Left ventricle myocardium superior (tissue), 1 donor: Measurements from ENCODE around the gene PIK3R6. TPM values are rescaled to one million over a fixed set of nuclear protein-coding genes. Genes with fewer than 3 reads are reported as not detected.

Experiments used
- ATAC-seq: fragments of 200-7000 bp; cut with Tn5 transposase; one replicate; pipeline ENCODE4 v1.9.1; 2020; ENCODE audit warnings: mild to moderate bottlenecking, moderate library complexity
- DNase-seq: peaks from one replicate; pipeline ENCODE4 v3.0.0-alpha.2; 2020
- intact Hi-C: fragments of 100-400 bp; cut with micrococcal nuclease; formaldehyde crosslinking; loops from one replicate; pipeline ENCODE4 v1.11.0; 2022
- long read RNA-seq: library from polyadenylated mRNA; unstranded; transcript quantifications from one replicate; pipeline ENCODE4 v2.0.0, GENCODE V29; 2021
- total RNA-seq: library from RNA; stranded (reverse); fragmentation: NEBNext Ultra II Directional; extraction: Animal tissue kit (Norgen Biotek cat#: 25700); gene quantifications from one replicate; pipeline ENCODE4 v1.2.1, GENCODE V29; 2021
- donor health status: DM: no; HTN: yes; CAD: no; lungs with severe emphysema.

The PIK3R6 gene, protein sequence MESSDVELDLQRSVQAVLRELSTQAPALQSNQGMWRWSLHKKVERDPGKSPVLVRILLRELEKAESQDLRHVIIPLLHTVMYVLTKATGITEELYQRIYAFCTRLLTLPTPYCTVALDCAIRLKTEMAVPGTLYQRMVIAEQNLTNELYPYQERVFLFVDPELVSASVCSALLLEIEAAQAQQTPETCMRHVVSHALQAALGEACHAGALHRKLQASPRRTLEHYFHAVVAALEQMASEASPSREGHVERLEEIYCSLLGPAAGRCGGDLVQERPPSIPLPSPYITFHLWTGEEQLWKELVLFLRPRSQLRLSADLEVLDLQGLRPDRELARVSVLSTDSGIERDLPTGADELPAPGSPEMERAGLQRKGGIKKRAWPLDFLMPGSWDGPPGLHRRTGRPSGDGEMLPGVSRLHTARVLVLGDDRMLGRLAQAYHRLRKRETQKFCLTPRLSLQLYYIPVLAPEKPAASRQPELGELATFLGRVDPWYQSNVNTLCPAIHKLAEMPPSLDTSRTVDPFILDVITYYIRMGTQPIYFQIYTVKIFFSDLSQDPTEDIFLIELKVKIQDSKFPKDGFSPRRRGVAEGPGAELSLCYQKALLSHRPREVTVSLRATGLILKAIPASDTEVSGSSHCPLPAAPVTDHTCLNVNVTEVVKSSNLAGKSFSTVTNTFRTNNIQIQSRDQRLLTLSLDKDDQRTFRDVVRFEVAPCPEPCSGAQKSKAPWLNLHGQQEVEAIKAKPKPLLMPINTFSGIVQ
- total RNA-seq, result 1.4 TPM
- long read RNA-seq, partial matches to known transcripts, result 0 of 2 reads
- long read RNA-seq, other reads (novel, unspliced or antisense), result 0 of 2 reads

DNA sequence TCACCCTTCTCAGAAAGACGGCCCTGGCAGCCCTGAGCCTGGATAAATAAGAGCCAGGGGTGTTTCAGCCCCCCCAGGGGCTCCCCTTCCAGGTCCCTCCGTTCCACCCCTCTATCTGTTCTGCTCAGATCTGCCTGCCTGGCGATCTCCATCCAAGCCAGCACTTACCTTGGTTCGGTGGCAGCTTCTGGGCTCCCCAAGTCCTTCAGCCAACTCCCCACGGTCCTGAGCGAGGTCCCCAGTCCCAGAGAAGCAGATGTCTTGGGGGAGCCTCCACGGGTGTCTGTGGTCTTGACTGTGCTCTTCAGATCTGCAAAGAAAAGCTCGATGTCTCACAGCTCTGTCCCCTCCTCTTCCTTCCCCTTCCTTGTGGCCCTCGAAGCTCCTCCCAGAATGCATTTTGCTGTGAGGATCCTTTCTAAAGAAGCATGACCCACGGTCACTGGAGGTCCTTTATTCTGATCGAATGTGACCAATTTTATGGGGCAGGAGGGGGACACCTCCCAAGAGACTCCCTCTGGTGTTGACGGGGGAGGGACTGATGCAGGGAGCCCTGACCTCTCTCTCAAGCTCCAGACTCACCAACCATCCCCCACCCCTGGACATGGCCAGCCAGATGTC lies at the start of gene PIK3R6:
PIK3R6 (minus strand) TSS at position 314 of the 621 bp plus-strand sequence. CDS start 17,880 bp downstream, outside the sequence.
- intact Hi-C loops, result no loop called here
- DNase-seq (no peak), ATAC-seq (peak; percentile 51)

DNA sequence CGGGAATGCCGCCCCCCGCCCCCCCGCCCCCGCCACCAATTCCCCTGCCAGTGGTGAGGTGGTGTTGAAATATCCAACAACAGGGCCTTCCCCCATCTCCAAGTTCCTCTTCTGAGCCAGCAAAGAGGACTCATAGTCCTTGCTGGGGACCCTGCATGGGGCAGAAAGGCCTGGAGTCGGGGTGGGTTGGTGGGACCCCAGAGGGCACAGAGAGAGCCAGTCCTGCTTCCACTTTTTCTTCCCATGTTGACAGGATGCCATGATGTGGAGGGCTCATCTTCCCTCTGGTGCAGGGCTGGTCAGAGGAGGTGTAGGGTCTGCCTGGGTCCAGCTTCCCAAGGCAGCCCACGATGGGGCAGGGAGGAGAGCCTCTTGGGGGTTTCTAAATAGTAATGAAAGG lies 49.0 kb upstream of the PIK3R6 start:
- intact Hi-C loops, result no loop called here
- DNase-seq (no peak), ATAC-seq (peak; percentile 71)

DNA sequence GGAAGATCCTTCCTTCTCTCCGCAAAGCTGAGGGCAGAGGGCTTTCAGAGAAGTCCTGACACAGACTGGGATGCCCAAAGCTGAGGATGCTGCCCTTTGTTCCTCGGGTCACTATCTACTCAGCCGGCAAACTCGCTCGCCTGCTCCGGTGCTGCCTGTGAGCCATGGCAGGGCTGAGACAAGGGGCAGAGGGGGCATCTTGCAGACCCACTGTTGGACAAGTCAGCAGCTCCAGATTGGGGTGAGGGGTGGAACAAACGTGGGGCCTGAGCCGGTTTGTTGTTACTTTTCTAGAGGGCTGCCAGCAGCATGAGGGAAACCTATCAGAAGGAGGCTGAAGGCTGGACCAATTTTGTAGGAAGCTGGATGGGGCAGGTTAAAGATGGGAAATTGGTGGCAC lies 47.1 kb upstream of the PIK3R6 start:
- intact Hi-C loops, result no loop called here
- DNase-seq (no peak), ATAC-seq (no peak)

DNA sequence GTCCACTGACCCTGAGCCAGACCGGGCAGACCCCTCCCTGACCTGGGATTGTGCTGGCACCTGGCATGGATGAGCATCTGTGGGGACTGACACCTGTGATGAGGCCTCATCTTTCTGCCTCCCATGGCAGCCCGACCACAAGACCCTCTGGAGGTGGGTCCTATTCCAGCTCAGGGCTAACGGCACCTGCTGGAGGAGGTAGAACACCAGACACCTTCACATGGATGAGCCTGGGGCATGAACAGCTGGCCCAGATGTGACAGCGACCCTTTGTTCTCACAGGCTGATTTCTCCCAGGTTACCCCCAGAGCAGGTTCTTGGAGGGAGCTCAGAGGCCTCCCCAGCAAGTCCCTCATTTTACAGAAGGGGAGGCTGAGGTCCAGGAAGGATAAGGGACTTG lies 46.4 kb upstream of the PIK3R6 start:
- DNase-seq, result no peak
- intact Hi-C loops, result no loop called here
- no peak for ATAC-seq

DNA sequence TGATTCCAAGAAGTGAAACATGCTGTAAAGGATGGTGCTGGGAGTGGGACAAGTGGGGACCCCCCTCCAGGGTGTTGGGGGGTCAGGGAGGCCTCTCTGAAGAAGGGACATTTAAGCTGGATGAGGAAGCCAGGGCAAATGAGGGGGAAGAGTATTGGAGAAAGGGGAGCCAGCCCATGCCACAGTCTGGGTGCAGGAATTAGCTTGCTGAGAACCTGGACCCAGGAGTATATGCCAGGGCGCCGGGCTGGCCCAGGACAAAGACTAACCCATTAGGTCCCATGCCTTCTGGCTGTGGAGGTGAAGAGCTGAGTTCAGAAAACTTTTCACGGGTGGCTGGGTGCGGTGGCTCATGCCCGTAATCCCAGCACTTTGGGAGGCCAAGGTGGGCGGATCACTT lies 45.6 kb upstream of the PIK3R6 start:
- ATAC-seq (no peak), DNase-seq (no peak)
- intact Hi-C loops, result no loop called here

DNA sequence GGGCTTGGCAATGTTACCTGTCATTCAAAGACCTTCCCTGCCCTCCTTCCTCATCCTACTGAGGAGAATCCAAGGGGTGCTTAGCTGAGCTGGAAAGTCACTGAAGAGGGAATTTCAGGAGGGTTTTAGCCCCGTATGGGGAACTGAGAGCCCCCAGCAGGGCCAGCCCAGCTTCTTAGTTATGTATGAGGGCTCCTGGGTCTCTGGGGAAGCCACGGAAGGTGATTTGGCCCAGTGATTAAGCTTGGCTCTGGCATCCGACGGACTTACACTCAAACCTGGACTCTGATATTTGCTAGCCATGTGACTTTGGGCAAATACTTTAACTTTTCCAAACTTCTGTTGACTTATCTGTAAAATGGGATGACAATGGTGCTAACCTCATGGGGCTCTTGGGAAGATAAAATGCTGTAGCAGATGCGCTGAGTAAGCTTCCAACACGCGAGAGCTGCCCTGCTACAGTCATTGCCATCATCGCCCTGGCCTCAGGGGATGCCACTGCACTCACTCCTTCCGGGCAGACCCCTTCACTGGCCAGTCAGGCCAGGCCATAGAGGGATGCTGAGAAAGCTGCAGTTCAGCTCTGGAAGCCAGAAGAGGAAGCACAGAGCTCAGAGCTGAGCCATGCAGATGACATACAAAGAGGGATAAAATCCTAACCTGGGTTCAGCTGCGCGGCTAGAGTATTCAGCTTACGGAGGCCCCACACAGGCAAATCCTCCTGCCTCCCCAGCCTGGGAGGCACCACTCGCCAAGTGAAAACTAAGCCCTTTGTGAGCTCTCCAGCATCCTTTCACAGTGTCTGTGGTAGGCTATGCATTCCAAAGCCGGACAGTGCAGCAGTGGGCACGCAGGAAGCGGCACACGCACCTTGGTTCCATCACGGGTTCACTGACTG lies 44.9 kb upstream of the PIK3R6 start:
- no peak for ATAC-seq
- no peak for DNase-seq
- intact Hi-C loops, result no loop called here

DNA sequence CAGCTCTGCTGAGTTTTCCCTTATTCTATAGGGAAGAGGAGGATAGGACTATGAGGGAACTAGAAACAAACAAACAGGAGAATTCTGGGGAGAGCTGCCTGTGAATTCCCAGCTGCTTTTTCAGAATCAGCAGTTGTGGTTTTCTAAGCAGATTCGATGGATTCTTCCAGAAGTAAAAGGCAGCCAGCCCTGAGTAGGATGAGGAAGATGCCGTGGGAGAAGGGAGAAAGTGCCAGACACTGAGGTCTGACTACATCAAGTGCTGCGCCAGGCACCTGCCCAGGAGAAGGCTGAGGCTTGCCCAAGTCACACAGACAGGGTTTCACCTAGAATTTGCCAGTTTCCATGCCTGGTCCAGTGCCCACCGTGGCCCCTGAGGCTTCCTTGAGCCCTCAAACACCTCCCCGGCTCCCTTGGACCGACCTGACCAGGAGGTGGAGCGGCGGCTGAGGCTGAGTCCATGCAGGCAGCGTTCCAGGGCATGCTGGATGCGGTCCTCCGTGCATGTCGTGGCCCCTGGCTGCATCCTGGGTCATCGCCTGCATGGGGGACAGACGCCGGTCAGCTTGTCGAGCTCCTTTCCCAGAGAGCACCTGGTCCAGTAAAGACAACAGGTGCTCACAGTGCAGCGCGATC lies 43.6 kb upstream of the PIK3R6 start:
- ATAC-seq (no peak), DNase-seq (no peak)
- intact Hi-C loops, result no loop called here

DNA sequence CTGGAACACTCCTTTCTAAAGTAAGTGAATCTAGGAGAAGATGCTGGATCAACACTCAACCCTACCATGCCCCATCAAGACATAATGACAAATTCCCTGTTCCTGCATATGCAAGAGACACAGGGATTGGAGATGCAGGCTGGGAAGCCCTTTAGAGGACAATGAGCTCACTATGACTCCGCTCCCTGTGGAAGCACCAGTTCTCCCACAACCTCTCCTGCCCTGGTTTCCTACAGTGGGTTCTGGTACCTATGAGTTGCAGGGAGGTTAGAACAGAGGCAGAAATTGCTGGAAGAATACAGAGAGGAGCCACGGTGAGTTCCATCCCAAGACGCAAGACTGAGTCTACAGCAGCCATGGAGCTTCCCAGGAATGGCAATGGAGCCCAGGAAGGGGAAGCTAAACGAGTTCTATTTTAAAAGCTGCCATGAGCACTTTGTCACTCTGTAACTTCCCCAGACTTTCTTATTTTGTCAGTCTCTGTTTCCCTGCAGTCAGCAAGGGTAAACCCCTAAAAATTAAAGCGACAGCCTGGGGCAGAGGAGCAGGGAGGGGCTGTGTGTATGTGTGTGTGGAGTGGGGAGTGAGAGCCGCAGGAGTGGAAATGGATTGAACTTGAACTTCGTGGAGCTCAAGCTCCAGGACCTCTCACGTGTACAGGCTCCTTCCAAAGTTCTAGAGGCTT lies 42.3 kb upstream of the PIK3R6 start:
- ATAC-seq, result peak; percentile 63
- DNase-seq, result no peak
- intact Hi-C loops, result no loop called here

DNA sequence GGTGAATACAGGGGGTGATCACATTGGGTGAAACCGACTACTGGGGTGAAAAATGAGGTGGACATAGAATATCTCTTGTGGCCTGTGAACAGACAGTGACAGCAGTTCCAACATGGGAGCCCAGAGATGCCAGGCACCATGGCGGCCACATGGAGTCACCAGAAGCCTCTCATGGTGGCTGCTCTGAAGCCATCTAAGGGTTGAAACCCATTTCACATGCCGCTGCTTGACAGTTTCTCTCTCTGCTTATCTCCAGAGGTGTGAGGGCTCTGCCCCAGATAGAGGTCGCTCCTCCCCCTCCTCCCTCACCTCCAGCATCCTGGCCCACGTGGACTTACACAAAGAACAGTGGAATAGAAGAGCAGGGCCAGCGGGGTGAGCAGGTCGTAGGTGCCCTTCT lies 37.9 kb upstream of the PIK3R6 start:
- DNase-seq, result no peak
- ATAC-seq, result no peak
- intact Hi-C loops, result no loop called here

DNA sequence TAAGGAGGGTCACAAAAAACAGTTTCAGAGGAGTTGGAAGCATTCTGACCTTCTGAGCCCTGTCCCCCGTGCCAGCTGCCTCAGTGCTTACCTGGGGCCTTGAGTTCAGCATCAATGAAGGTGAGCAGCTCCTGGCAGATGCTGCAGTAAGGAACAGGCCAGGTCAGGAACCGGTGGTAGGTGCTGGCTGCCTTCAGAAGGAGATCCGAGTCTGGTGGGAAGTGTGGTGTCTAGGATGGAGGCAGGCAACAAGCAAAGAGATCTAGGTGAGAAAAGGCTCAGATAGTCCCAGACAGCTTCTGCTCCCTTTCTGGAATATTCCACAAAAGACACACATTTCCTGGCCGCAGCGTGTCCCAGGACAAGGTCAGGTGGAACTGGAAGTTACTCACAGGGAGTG lies 37.2 kb upstream of the PIK3R6 start:
- DNase-seq, result no peak
- intact Hi-C loops, result no loop called here

DNA sequence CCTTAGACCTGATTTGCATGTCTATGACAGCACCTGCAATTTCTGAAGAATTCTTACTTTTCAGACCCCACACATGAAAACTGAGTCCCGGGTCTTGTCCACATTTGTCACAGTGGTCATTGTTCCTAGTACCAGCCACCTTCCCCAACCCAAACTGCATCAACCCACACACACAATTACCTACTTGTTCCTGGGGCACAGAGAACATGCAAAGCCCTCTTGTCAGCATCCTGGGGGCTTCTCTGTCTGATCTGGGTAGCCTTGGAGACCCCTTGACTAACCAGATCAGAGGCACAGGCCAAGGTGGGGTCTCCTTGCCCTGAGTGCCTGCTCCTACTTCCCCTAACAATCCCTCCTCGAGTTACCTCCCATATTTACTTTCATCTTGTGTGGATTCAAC lies 36.7 kb upstream of the PIK3R6 start:
- intact Hi-C loops, result no loop called here
- no peak for ATAC-seq

More for the DNA sequence above, 37.2 kb upstream of the PIK3R6 start:
- no peak for ATAC-seq

DNA sequence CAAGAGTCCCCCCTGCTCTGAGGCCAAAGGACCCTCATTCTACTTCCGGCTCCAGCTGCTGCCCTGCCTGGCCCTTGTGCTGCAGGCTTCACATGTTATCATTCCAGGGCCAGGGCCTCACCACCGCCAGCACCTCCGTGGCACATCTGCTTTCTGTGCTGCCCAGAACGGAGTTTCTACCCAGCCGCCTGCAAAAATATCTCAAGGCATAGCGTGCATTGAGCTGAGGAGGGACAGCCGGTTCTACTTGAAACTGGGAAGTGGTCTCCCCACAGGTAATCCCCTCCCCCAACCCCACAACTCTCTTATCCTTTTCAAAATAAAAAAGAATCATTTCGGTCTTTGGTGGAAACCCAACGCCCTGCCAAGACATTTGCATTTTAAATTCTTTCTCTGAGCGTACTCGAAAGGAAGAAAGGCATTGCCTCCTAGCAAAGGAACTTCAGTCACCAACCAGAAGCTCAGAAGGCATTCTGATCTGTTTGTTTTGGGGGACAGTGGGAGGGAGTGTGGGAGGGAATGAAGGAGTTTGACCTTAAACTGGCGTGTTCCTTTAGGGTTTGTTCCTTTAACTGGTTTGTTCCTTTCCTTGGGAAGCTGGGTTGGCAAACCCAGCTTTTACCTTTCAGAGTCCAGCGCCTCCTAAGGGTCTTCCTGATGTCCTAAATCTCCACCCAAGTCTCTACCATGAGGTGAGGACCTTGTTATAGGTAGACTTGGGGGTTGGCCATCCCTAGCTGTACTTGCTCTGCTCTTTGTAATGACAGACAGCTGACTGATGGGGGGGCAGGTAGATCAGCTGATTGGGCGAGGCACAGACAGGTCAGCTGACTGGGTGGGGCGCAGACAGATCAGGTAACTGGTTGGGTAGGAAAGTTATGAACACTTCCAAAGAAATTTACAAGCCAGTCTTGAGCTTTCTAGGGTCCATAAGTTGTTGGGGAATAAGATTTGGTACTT lies 33.4 kb upstream of the PIK3R6 start:
- intact Hi-C loops, result no loop called here
- ATAC-seq (no peak), DNase-seq (no peak)

More for the DNA sequence above, 36.7 kb upstream of the PIK3R6 start:
- DNase-seq, result no peak

DNA sequence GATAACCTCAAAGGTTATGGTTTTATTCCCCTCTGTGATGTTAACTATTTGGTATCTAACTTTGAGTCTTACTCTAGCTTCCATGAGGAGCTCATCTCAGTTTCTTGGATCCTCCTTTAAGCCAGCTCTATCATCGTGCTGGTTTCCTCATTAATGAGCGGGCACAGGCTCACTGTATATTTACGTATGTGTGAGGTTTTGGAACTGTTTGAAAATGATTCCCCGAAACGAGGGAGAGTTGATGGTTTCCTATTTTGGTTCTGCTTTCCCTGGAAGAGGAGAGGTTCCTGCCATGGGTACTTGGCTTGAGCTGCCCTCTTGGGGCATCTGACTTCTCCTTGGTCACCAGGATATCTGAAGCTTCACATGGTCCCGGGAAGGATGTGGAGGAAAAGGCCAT lies 32.7 kb upstream of the PIK3R6 start:
- ATAC-seq (no peak), DNase-seq (no peak)
- intact Hi-C loops, result no loop called here

DNA sequence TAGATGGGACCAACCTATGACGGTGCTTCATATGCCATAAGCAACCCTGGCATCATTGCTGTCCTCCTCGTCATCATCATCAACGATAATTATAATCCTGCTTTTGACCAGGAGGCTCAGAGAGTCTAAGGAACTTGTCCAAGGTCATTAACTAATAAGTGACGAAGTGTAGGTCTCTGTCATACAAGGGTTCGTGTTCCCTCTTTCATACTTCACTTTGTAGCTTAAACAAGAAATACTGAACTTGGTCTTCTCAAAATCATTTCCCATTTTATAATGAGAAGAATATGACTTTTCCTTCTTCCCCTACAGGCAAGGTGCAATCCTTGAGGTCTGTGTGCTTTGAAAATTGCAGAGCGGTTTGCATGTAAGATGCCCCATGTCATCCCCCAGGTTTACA lies 31.2 kb upstream of the PIK3R6 start:
- DNase-seq, result no peak
- ATAC-seq, result no peak
- intact Hi-C loops, result loop anchor here (10.0 kb wide), 2 partner anchors 94 to 484 kb away; no protein-coding TSS in a partner anchor

DNA sequence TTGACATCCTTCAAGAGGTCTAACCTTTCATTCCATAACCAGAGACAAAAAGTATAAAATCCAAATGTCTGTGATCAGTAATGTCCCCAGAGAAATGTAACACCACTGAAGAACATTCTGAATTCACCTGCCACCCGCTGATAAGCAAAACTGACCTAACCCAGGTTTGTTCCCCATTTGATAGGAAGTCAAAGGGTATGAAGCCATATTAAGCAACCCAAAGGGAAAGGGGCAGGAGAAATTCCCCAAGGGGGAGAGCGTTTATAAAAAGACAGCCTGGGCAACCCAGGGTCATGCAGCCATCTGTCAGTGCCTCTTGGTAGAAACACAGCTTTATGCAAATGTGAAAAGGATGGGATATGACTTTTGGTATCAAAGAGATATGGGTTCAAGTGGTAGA lies 30.7 kb upstream of the PIK3R6 start:
- ATAC-seq (no peak), DNase-seq (no peak)
- intact Hi-C loops, result loop anchor here (10.0 kb wide), 2 partner anchors 93 to 483 kb away; no protein-coding TSS in a partner anchor
